NCI-H345 treated with DMSO at 0.1 percent for 48 hours (cell line): Measurements from ENCODE around the gene SLC32A1.

Source experiments
- DNase-seq: peaks from one replicate; lab custom pipeline; 2025; ENCODE audit not compliant: unreplicated experiment; lab: John Stamatoyannopoulos, UW

Gene SLC32A1

GRCh38 chr20:38723848-38724625 is at the start of gene SLC32A1:
Gene SLC32A1 (plus strand): TSS chr20:38724486. CDS start chr20:38724725, 239 bp downstream.
- no peak for DNase-seq

- no peak for DNase-seq
Measured at GRCh38 chr20:38674765-38675133, 49.5 kb upstream of the SLC32A1 start.

DNA sequence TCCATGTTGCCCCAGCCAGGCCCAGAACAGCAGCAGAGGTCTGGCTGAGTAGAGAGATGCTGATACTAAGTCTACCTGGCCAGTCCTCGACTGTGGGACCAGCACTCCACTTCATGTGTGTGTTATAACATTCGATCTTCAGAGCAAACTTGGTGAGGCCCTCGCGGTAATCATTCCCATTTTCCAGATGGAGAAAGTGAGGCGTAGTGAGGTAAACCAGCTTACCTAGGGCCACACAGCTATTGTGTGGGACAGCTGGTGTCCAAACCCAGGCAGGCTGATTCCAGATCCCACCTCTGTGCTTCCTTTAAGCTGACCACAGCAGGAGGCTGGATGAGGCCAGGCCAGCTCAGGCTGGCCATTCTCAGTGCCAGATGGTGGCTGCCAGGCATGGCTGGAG is 47.7 kb upstream of the SLC32A1 start:
- DNase-seq, result no peak

GRCh38 chr20:38680500-38681306 is 43.6 kb upstream of the SLC32A1 start:
- DNase-seq, result no peak

DNA sequence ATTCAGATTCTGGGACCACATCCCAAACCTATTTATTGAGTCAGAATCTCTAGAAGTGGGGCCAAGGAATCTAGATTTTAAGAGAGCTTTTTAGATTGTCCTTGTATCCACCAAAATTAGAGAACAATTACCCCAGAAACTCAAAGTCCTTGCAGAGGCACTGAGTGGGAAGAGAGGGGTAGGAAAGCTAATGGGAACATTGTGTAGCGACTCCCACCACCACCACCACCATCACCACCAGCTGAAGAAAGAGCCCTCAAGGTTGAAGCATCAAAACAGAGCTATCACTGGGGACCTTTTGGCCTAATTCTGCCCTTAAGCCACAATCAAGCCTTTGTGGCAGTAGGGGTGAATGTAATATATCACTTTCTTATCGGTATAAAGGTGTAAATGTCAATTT is 39.0 kb upstream of the SLC32A1 start:
- no peak for DNase-seq

DNA sequence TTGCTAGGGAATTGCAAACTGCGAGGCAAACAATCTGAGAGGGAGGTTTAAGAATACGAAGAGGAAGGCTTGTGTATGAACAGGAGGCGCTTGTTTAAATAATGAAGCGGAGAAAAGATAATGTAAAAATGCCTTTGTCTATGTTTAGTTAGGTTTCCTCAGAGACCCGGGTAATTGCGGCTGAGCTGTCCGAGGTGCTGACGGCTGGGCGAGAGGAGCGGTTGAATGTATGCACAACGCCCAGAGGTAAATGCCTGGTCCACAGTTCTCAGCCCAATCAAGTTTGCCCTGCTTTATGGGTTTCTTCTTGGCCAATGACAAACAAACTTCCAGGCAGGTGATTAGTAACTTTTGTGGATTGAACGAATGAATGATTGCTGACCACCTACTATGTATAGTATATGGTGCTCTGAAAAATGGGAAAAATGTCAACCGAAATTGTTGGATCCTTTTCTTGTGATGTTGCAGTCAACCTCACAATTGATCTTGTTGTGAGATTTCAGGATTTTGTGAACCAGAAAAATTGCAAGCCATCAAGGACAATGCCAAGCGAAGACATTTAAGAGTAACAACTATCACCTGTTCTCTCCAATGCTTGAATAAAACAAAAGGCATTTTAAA is 38.3 kb upstream of the SLC32A1 start:
- no peak for DNase-seq

DNA sequence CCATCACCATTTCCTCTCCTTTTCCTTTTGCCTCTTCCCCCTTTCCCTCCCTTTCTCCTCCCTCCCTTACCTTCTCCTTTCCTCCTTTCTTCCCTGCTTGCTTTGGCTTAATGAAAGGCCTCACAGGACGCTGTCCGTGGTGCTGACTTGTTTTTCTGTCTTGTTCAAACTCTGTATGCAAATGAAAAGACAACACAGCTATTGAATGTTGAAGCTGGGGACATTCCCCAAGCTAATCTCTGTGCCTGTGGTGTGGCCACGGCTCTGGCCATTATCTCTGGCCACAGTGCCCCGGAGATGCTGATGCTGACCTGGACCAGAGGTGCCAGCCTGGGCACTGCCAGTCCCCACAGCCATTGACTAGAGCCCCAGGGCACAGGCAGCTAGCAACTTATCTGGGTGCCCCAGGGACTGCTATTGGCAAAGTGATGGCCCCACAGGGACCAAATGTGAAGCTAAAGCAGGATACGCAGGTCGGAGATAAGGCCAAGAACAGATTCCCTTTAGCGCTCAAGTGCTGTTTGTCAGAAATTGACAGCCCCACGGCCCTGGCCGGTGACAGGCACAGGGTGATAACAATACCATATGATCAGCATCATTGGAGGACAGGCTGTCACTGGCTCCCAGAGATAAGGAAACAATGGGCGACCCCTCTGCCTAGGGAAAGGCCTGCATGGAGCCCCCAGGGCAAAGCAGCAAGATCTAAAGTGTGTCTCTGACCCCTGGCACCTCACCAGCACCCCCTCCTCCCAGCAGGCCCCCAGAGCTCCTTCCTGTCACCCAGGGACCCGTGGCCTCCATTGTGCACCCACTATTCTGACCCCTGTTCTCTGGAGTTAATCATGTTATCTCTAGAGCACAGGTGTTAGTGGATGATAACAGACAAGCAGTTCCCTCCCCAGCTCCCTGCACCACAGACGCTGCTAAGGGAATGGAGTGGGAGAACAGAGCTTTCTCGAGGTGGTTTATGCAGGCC is 31.6 kb upstream of the SLC32A1 start:
- no peak for DNase-seq

GRCh38 chr20:38697306-38697705 is 27.0 kb upstream of the SLC32A1 start:
- DNase-seq, result no peak

DNA sequence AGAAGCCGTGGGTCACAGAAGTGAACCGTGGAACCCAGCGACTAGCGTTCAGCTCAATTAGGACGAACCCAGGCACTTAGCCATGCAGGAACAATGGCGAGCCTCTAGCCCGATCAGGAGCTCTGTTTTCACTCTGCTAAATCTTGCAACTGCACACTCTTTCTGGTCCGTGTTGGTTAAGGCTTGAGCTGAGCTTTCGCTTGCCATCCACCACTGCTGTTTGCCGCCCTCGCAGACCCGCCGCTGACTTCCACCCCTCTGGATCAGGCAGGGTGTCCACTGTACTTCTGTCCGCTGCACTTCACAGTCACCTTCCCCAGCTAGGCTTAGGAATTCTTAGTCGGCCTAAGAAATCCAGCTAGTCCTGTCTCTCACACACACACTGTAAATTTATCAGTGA is 25.7 kb upstream of the SLC32A1 start:
- DNase-seq, result no peak

- no peak for DNase-seq
Measured at GRCh38 chr20:38700141-38700540, 24.1 kb upstream of the SLC32A1 start.

GRCh38 chr20:38700926-38701325 is 23.4 kb upstream of the SLC32A1 start:
- DNase-seq, result no peak

DNA sequence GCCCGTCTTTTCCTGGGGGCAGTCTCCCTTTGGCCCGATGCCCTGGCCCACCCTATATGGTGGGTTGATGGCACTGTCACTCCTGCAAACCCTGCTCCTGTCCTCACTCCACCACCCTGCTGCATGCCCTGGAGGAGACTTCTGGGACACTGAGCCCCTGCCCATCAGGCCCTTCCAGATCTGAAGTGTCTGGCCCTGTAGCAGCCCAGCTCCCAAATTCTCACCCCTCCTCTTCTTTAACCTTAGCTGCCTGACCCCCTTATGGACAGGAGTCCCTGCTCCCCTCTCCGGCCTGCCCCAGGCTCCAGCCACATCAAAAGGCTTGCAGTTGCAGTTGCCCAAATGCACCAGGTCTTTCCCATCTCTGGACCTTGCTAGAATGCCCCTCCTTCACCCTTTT is 20.8 kb upstream of the SLC32A1 start:
- DNase-seq, result no peak

DNA sequence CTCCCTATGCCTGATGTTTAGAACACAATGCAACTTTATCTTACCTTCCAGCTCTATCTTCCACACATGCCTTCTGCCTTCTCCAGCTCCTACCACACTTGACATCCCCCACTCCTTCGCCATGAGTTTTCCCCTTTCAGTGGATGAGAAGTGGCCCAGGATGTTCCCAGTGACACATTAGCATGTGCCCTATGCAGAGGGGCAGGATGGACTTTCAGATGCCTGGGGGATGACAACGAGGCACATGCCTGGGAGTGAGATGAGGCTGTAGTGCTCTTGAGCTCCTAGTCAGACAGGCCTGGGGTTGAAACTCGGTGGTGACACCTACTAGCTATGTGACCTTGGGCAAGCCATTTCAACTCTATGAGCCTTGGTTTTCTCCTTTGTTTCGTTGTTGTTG is 20.1 kb upstream of the SLC32A1 start:
- DNase-seq, result no peak

GRCh38 chr20:38706509-38706908 is 17.8 kb upstream of the SLC32A1 start:
- no peak for DNase-seq

DNA sequence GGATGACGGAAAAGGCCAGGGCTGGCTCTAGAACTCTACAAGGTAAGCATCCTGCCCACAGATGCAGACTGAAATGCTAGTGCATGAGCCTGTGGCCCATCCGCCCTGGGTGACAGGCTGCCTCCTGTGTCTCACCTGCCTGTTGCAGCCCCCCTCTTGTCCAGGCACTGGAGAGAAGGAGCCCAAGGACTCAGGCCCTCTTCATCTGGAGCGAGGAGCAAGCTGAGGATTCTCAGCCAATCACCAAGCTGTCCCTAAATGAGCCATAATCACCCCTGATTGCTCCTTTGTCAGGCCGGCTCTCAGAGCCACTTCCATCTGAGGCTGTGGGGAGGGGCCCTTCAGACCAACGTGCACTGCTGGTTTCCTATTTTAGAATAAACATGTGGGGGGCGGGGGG is 10.0 kb upstream of the SLC32A1 start:
- DNase-seq, result no peak

GRCh38 chr20:38715646-38716045 is 8.6 kb upstream of the SLC32A1 start:
- no peak for DNase-seq

DNA sequence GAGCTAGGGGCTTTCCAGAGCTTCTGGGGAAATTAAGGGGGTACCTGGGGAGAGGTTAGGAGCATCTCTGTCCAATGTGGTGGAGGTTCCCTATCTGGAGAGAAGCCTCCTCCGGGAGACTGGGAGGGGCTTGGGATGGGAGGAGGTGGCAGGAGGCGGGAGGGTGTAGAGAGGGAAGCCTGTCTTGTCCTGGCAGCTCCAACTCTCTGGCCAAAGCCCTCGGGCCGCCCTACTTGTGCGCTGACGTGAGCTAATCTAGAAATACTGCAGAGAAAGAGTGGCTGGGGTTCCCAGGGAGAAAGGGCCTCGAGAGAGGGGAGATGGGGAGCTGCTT is 1.6 kb upstream of the SLC32A1 start:
- no peak for DNase-seq

DNA sequence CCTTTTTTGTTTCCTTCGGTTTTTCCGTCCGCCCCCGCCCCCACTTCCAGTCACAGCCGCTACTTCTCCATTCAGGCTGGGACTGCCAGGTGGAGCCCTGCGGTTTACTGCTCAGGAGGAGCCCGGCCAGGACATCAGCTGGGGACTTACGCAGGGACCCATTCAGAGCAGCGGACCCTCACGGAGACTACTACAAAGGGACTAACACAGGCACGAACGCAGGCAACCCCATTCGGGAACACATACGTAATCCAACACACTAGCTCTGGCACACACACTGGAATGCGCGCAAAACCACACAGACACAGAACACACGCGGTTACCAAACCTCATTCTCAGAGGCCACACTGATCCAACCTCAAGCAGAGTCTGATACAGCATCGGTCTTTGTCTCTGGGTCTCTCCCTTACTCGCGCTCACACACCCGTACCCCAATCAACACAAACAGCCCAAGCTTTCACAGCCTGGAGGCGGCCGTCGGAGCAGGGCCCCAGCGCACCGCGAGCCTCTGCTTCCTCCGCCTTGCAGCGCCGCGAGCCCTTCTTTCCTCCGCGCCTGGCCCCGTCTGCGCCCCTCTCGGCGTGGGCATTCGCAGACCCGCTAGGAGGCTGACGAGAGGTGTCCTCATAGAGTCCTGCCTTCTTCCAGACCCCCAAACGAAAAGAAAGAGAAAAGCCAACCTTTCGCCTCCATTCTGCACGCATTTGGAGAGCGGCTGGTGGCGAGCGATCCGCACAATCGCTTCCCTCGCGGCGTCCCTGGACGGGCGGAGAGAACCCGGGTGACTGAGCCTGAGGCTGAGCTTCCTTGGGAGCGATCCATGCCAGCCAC is 1.1 kb upstream of the SLC32A1 start:
- DNase-seq, result no peak

GRCh38 chr20:38724626-38725147 is 401 bp downstream of the SLC32A1 start:
- no peak for DNase-seq
